B cell (primary cell): ENCODE measurements around the gene GRM4. TPM values are rescaled to one million over a fixed set of nuclear protein-coding genes. Genes with fewer than 3 reads are reported as not detected.

Experiments used
- ATAC-seq: fragments of 200-7000 bp; cut with Tn5 transposase; one replicate; pipeline ENCODE4 v1.10.0; 2021; ENCODE audit warnings: low read depth, mild to moderate bottlenecking, moderate number of reproducible peaks, moderate library complexity
- CTCF ChIA-PET: fragments of 350-600 bp; sonication (Branson Sonifier 250); formaldehyde crosslinking; loops from one replicate; lab custom pipeline; 2021; ENCODE audit warnings: antibody characterized with exemption, inconsistent platforms; lab: Charles Lee
- POLR2A ChIA-PET: fragments of 350-600 bp; sonication (Branson Sonifier 250); formaldehyde crosslinking; loops from one replicate; lab custom pipeline; 2021; ENCODE audit warnings: antibody characterized with exemption; lab: Charles Lee
- DNase-seq: peaks from one replicate; pipeline ENCODE4 v3.0.0; 2013
- H2AFZ ChIP-seq: 2 replicates; pipeline ENCODE4 v1.6.1; 2012; ENCODE audit warnings: mild to moderate bottlenecking, low read depth, low read length; ENCODE audit not compliant: insufficient read depth, poor library complexity, severe bottlenecking
- H3K27ac ChIP-seq, 2 donors: 1 replicate in 1 of 2; 2 replicates in 1 of 2; pipeline ENCODE4 v1.5.1; 2012 to 2013; ENCODE audit warnings: low read length in 2 of 2, mild to moderate bottlenecking in 2 of 2, moderate library complexity in 1 of 2
- H3K27me3 ChIP-seq, 4 experiments: fragments of 200-600 bp in 1 of 4; sonication (generic) in 1 of 4; replicated peaks in 1 of 4; 1 replicate in 2 of 4; 2 replicates in 2 of 4; pipeline versions ENCODE4 v1.6.1 to v1.7.0; 2013 to 2016; ENCODE audit warnings: low read length in 3 of 4, mild to moderate bottlenecking in 2 of 4, mixed read lengths in 1 of 4, moderate library complexity in 1 of 4; ENCODE audit not compliant: insufficient read depth in 4 of 4, control insufficient read depth in 3 of 4; ENCODE audit errors: control extremely low read depth in 1 of 4
- H3K36me3 ChIP-seq, 2 experiments: replicated peaks in 1 of 2; 1 replicate in 1 of 2; 2 replicates in 1 of 2; pipeline versions ENCODE4 v1.6.1 to v1.7.1; 2013; ENCODE audit warnings: low read length in 1 of 2; ENCODE audit not compliant: insufficient read depth in 2 of 2, control insufficient read depth in 1 of 2; ENCODE audit errors: control extremely low read depth in 1 of 2, extremely low read depth in 1 of 2
- H3K4me1 ChIP-seq, 2 donors: fragments of 200-600 bp in 1 of 2; sonication (generic) in 1 of 2; 1 replicate in 1 of 2; 2 replicates in 1 of 2; pipeline versions ENCODE4 v1.5.1 to v1.6.1; 2013 to 2017; ENCODE audit warnings: low read length in 2 of 2; ENCODE audit not compliant: control insufficient read depth in 2 of 2, insufficient read depth in 2 of 2
- H3K4me2 ChIP-seq: replicated peaks from 2 replicates; pipeline ENCODE3; 2012; ENCODE audit warnings: mild to moderate bottlenecking, low read depth, low read length; ENCODE audit not compliant: poor library complexity, severe bottlenecking
- H3K4me3 ChIP-seq, 5 experiments: fragments of 200-600 bp in 1 of 5; sonication (generic) in 1 of 5; 1 replicate in 3 of 5; 2 replicates in 2 of 5; pipeline versions ENCODE4 v1.5.1 to v1.7.0; 2011 to 2016; ENCODE audit warnings: low read length in 4 of 5, mild to moderate bottlenecking in 4 of 5, low read depth in 2 of 5, control low read depth in 1 of 5, moderate library complexity in 1 of 5; ENCODE audit not compliant: insufficient read depth in 1 of 5; ENCODE audit errors: control extremely low read depth in 1 of 5, extremely low read depth in 1 of 5
- H3K79me2 ChIP-seq: fragments of 200-600 bp; sonication (generic); one replicate; pipeline ENCODE4 v1.6.0; 2016; ENCODE audit warnings: low read length; ENCODE audit not compliant: control insufficient read depth, insufficient read depth
- H3K9ac ChIP-seq: fragments of 200-600 bp; sonication (generic); 2 replicates; pipeline ENCODE4 v1.6.1; 2017; ENCODE audit warnings: mild to moderate bottlenecking, low read length, moderate library complexity
- H3K9me3 ChIP-seq, 3 donors: one replicate each; pipeline versions ENCODE4 v1.6.1 to v1.7.1; 2013; ENCODE audit warnings: low read length in 2 of 3; ENCODE audit not compliant: control insufficient read depth in 2 of 3, insufficient read depth in 1 of 3; ENCODE audit errors: control extremely low read depth in 1 of 3
- H4K20me1 ChIP-seq: 2 replicates; pipeline ENCODE4 v1.6.0; 2012; ENCODE audit warnings: mild to moderate bottlenecking, low read length; ENCODE audit not compliant: insufficient read depth, control insufficient read depth, poor library complexity, severe bottlenecking
- H3K27ac Mint-ChIP-seq: one replicate; pipeline ENCODE4 v1.8.0; 2021; ENCODE audit warnings: mixed read lengths
- H3K27me3 Mint-ChIP-seq: one replicate; pipeline ENCODE4 v1.8.0; 2021; ENCODE audit warnings: mixed read lengths
- H3K4me1 Mint-ChIP-seq: one replicate; pipeline ENCODE4 v1.8.0; 2021; ENCODE audit warnings: mixed read lengths
- H3K4me3 Mint-ChIP-seq: one replicate; pipeline ENCODE4 v1.8.0; 2021; ENCODE audit warnings: mixed read lengths
- H3K9me3 Mint-ChIP-seq: one replicate; pipeline ENCODE4 v1.8.0; 2022; ENCODE audit warnings: mixed read lengths; ENCODE audit not compliant: insufficient read depth
- CTCF ChIP-seq: fragments of 200-600 bp; IDR thresholded peaks from one replicate; pipeline ENCODE4 v1.8.0; 2022; ENCODE audit warnings: antibody characterized with exemption, mild to moderate bottlenecking
- EZH2 ChIP-seq: IDR thresholded peaks from 2 replicates; pipeline ENCODE4 v1.6.1; 2012; ENCODE audit warnings: borderline replicate concordance, low read depth, mild to moderate bottlenecking, moderate library complexity, low read length; ENCODE audit not compliant: insufficient read depth, poor library complexity, severe bottlenecking
- WGBS: methylation state at CpG from one replicate; pipeline ENCODE4 v1.1.5; 2013; ENCODE audit warnings: missing lambda C conversion rate; ENCODE audit not compliant: insufficient coverage; 5-methylcytosine and 5-hydroxymethylcytosine counted together
- intact Hi-C: fragments of 100-400 bp; cut with micrococcal nuclease; formaldehyde crosslinking; loops from one replicate; pipeline ENCODE4 v1.10.0; 2022
- polyA plus RNA-seq: library from polyadenylated mRNA; depleted of rRNA; stranded (reverse); fragments of >200 nt; gene quantifications from 2 replicates; pipeline ENCODE4 v1.2.3, GENCODE V29; 2012
- total RNA-seq, 2 donors: library from RNA; stranded (reverse); fragments of 120-200 nt in 1 of 2; gene quantifications; 1 replicate in 1 of 2; 2 replicates in 1 of 2; pipeline versions ENCODE4 v1.2.3 to v1.2.4, GENCODE V29; 2013 to 2022

The GRM4 gene
- total and polyA plus RNA-seq, 2 donors (not counting 1 experiment from before 2014, with no cell fraction given), result 0.04 TPM; not detected in 1

GRCh38 chr6:34050691-34051090, 95.2 kb downstream of the GRM4 start:
- no peak for TF ChIP-seq CTCF
- Mint-ChIP-seq H3K4me3 (no peak overlapping the region), H3K27ac (no peak overlapping the region), H3K4me1 (peaks cover 2% of the 10 kb centered on the region), H3K27me3 (peaks cover 39% of the 10 kb centered on the region), H3K9me3 (no peaks in the 10 kb centered on the region)
- Histone ChIP-seq H3K4me3 (no peak overlapping the region), H4K20me1 (no peaks in the 10 kb centered on the region), H3K36me3 (no peaks in the 10 kb centered on the region), H3K4me2 (no peak overlapping the region), H3K27me3 (peaks cover 0 to 11% (median 1%) of the 10 kb centered on the region in 4 experiments), H3K79me2 (no peaks in the 10 kb centered on the region), H3K9ac (no peak overlapping the region), H3K4me1 (no peaks in the 10 kb centered on the region), H2AFZ (no peak overlapping the region), H3K9me3 (peaks cover 0 to 13% (median 0%) of the 10 kb centered on the region in 3 donors), H3K27ac (no peak overlapping the region)
- intact Hi-C loops, result no loop called here
- ChIA-PET POLR2A (no interaction called here), CTCF (interaction anchor here (0.6 to 0.8 kb wide), 2 partner anchors 284 to 561 kb away, joined by 3 read pairs; no protein-coding TSS in a partner anchor)
- ATAC-seq, result no peak
- DNase-seq, result no peak
- WGBS, result 88% methylated on average over 4 of the region's 5 CpGs

DNA sequence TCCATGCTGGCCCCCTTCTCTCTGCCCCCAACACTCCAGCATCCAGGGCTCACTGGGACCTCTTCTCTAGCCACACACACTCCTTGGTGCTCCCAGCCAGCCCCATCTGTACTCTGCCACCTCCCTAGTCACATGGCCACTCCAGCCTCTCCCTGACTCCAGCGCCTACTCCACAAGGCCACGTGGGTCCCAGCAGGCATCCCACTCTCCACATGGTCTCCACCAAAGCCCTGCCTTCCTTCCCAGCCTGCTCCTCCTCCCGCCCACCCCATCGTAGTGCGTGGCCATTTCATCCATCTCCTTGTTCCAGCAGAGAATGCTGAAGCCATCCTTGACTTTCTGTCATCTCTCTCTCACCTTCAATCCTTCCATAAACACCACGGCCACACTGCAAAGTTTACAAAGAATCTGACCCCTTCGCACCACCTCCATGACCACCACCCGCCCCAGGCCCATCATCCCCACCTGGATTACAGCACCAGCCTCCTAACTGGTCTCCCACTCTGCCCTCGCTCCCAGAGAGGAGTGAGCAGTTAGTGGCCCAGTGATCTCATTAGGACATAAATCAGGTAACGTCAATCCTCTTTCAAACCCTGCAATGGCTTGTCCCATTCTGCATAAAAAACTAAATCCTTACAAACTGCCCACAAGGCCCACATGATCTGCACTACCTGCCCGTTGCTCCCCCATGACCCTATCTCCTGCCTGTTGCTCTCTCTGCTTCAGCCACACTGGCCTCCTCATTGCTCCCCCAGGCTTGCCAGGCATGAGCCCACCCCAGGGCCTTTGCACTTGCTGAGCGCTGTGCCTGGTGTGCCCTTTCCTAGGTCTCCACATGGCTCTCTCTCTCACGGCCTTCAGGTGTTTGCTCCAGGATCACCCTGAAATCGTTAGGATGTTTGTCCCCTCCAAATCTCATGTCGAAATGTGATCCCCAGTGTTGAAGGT, 96.2 kb downstream of the GRM4 start:
- intact Hi-C loops, result no loop called here
- Histone ChIP-seq H3K4me2 (no peak overlapping the region), H3K9me3 (peaks cover 0 to 18% (median 0%) of the 10 kb centered on the region in 3 donors), H3K79me2 (no peaks in the 10 kb centered on the region), H4K20me1 (no peaks in the 10 kb centered on the region), H3K4me1 (no peaks in the 10 kb centered on the region), H3K4me3 (no peak overlapping the region), H2AFZ (no peak overlapping the region), H3K9ac (no peak overlapping the region), H3K27ac (no peak overlapping the region), H3K27me3 (peaks cover 0 to 11% (median 1%) of the 10 kb centered on the region in 4 experiments), H3K36me3 (no peaks in the 10 kb centered on the region)
- peaks cover 31% of the 10 kb centered on the region for H3K27me3 Mint-ChIP-seq
- H3K4me3 Mint-ChIP-seq, result no peak overlapping the region
- ChIA-PET CTCF (no interaction called here), POLR2A (no interaction called here)
- TF ChIP-seq EZH2 (no peak), CTCF (no peak)
- no peak for DNase-seq
- H3K9me3 Mint-ChIP-seq, result no peaks in the 10 kb centered on the region
- 89% methylated on average over 13 of the region's 15 CpGs for WGBS
- peaks cover 7% of the 10 kb centered on the region for H3K4me1 Mint-ChIP-seq
- H3K27ac Mint-ChIP-seq, result no peak overlapping the region
- no peak for ATAC-seq
